PFSK-1 (cell line): ENCODE data around the gene IL20.
A peak's percentile ranks its signal among the peaks of the same experiment; 100 is the strongest.

Source experiments
- POLR2AphosphoS5 ChIP-seq: IDR thresholded peaks from 2 replicates; pipeline ENCODE4 v1.6.1; 2012; ENCODE audit warnings: low read depth, mild to moderate bottlenecking, control low read depth, low read length, moderate library complexity
- SIN3A ChIP-seq: IDR thresholded peaks from 2 replicates; pipeline ENCODE4 v1.6.1; 2012; ENCODE audit warnings: mild to moderate bottlenecking, low read length, moderate library complexity, borderline replicate concordance; ENCODE audit not compliant: insufficient read depth
- TAF1 ChIP-seq: IDR thresholded peaks from 2 replicates; pipeline ENCODE4 v1.6.1; 2012; ENCODE audit warnings: low read length, control low read depth, borderline replicate concordance; ENCODE audit not compliant: insufficient read depth
- TF ChIP-seq, protein P1 (sequence below), 2 experiments: IDR thresholded peaks; 2 replicates each; pipeline versions ENCODE4 v1.6.1 to v1.8.0; 2011 to 2012; ENCODE audit warnings: low read depth in 2 of 2, low read length in 2 of 2, control low read depth in 1 of 2, inconsistent platforms in 1 of 2, mild to moderate bottlenecking in 1 of 2, moderate library complexity in 1 of 2; ENCODE audit not compliant: insufficient read depth in 1 of 2

DNA sequence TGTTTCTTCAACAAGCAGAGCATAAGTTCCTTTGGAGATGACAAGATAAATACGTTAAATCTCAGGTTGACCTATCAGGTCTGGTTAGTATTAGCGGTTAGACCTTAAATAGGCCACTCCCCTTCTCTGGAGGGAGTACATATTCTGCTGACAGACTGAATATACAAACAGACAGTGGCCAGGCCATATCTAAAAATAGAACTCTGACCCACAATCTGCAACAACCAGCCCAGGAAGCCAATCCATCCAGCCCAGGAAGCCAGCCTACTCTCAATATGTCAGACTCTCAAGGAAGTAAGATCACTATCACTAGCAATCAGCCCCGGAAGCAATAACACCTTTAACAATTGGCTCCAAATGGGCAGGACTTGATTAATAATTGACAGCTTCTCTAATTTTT is 6.7 kb downstream of the IL20 start:
- no peak for TF ChIP-seq TAF1
- TF ChIP-seq POLR2AphosphoS5: peak; percentile 58; the same call in 1 of the 2 replicates
- no peak for TF ChIP-seq SIN3A
- TF ChIP-seq, protein P1, sequence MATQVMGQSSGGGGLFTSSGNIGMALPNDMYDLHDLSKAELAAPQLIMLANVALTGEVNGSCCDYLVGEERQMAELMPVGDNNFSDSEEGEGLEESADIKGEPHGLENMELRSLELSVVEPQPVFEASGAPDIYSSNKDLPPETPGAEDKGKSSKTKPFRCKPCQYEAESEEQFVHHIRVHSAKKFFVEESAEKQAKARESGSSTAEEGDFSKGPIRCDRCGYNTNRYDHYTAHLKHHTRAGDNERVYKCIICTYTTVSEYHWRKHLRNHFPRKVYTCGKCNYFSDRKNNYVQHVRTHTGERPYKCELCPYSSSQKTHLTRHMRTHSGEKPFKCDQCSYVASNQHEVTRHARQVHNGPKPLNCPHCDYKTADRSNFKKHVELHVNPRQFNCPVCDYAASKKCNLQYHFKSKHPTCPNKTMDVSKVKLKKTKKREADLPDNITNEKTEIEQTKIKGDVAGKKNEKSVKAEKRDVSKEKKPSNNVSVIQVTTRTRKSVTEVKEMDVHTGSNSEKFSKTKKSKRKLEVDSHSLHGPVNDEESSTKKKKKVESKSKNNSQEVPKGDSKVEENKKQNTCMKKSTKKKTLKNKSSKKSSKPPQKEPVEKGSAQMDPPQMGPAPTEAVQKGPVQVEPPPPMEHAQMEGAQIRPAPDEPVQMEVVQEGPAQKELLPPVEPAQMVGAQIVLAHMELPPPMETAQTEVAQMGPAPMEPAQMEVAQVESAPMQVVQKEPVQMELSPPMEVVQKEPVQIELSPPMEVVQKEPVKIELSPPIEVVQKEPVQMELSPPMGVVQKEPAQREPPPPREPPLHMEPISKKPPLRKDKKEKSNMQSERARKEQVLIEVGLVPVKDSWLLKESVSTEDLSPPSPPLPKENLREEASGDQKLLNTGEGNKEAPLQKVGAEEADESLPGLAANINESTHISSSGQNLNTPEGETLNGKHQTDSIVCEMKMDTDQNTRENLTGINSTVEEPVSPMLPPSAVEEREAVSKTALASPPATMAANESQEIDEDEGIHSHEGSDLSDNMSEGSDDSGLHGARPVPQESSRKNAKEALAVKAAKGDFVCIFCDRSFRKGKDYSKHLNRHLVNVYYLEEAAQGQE (IDR thresholded peaks at IDR 0.05; ENCODE audit: insufficient read depth in 1 of 2, low read depth in 2 of 2, low read length in 2 of 2): 0 out of 4 replicates have a peak, but pooled peaks of 1 of the 2 experiments have one; percentile 59
